HG02870 (cell line): ENCODE measurements around the gene IL16.
"Not testable (repeated sequence)": the region's sequence is repeated elsewhere in the genome, so short reads cannot be mapped to it uniquely, and the experiment has no call there.

Experiments used
- ATAC-seq: cut with Tn5 transposase; IDR thresholded peaks from one replicate; pipeline ENCODE4 v1.9.1; 2021; ENCODE audit warnings: mild to moderate bottlenecking, moderate library complexity; ENCODE audit not compliant: unreplicated experiment

The IL16 gene

GRCh38 chr15:81196576-81197254 lies at the start of gene IL16:
Gene IL16 (plus strand): TSS chr15:81196879. CDS start chr15:81225400, 28,521 bp downstream.
- ATAC-seq: no peak

- no peak for ATAC-seq
Observed at GRCh38 chr15:81151389-81151788, 45.3 kb upstream of the IL16 start.

GRCh38 chr15:81152339-81152738 lies 44.3 kb upstream of the IL16 start:
- no peak for ATAC-seq

GRCh38 chr15:81152799-81153198 lies 43.9 kb upstream of the IL16 start:
- no peak for ATAC-seq

- no peak for ATAC-seq
Observed at GRCh38 chr15:81155375-81156218, 41.1 kb upstream of the IL16 start.

- ATAC-seq: no peak
Observed at GRCh38 chr15:81156324-81156723, 40.4 kb upstream of the IL16 start.

- ATAC-seq: no peak
Observed at GRCh38 chr15:81157195-81157938, 39.3 kb upstream of the IL16 start.

- ATAC-seq: no peak
Observed at GRCh38 chr15:81157939-81158223, 38.8 kb upstream of the IL16 start.

- not testable (repeated sequence) for ATAC-seq
Observed at GRCh38 chr15:81158561-81158960, 38.1 kb upstream of the IL16 start.

GRCh38 chr15:81160312-81161159 lies 36.1 kb upstream of the IL16 start:
- ATAC-seq: no peak

GRCh38 chr15:81161160-81161673 lies 35.5 kb upstream of the IL16 start:
- peak; percentile 48 for ATAC-seq

- no peak for ATAC-seq
Observed at GRCh38 chr15:81161851-81162250, 34.8 kb upstream of the IL16 start.

- ATAC-seq: no peak
Observed at GRCh38 chr15:81163961-81164800, 32.5 kb upstream of the IL16 start.

GRCh38 chr15:81165535-81165934 lies 31.1 kb upstream of the IL16 start:
- ATAC-seq: no peak

GRCh38 chr15:81166636-81167305 lies 29.9 kb upstream of the IL16 start:
- no peak for ATAC-seq

GRCh38 chr15:81168131-81168526 lies 28.6 kb upstream of the IL16 start:
- no peak for ATAC-seq

- ATAC-seq: no peak
Observed at GRCh38 chr15:81168644-81169043, 28.0 kb upstream of the IL16 start.

- ATAC-seq: no peak
Observed at GRCh38 chr15:81170511-81170910, 26.2 kb upstream of the IL16 start.

GRCh38 chr15:81171286-81171685 lies 25.4 kb upstream of the IL16 start:
- ATAC-seq: no peak
